ENCODE measurements around the gene KHDRBS2.

KHDRBS2 gene

GRCh38 chr6:62280099-62280498, 5.9 kb downstream of the KHDRBS2 start:
- Histone ChIP-seq H3K9me2 (replicated peaks; ENCODE audit: low read depth, low read length) (0 out of 2 replicates have a peak, but pooled peaks cover 4% of the 10 kb centered on the region), H2AFZ (ENCODE audit: low read length) (no peak overlapping the region), H3K9ac (ENCODE audit: low read depth, low read length, poor library complexity, severe bottlenecking) (no peak overlapping the region), H3K36me3 (ENCODE audit: insufficient read depth, low read length) (no peaks in the 10 kb centered on the region), H3K4me2 (ENCODE audit: low read depth, low read length, poor library complexity, severe bottlenecking) (no peak overlapping the region), H3K9me3 (ENCODE audit: insufficient read depth, low read depth, low read length) (no peaks in the 10 kb centered on the region), H3K79me2 (ENCODE audit: insufficient read depth, low read length) (no peaks in the 10 kb centered on the region), H4K20me1 (ENCODE audit: insufficient read depth, low read length, poor library complexity, severe bottlenecking) (no peaks in the 10 kb centered on the region), H3K4me3 (ENCODE audit: low read length, poor library complexity, severe bottlenecking) (no peak overlapping the region), H3K4me1 (ENCODE audit: insufficient read depth, low read length, poor library complexity, severe bottlenecking) (no peaks in the 10 kb centered on the region), H3K27me3 (ENCODE audit: insufficient read depth, low read length, poor library complexity, severe bottlenecking) (no peaks in the 10 kb centered on the region), H3F3A (ENCODE audit: low read depth) (no peaks in the 10 kb centered on the region)
- no peak for TF ChIP-seq EZH2phosphoT487 (IDR thresholded peaks at IDR 0.05; ENCODE audit: borderline replicate concordance)
- TF ChIP-seq, protein P1, sequence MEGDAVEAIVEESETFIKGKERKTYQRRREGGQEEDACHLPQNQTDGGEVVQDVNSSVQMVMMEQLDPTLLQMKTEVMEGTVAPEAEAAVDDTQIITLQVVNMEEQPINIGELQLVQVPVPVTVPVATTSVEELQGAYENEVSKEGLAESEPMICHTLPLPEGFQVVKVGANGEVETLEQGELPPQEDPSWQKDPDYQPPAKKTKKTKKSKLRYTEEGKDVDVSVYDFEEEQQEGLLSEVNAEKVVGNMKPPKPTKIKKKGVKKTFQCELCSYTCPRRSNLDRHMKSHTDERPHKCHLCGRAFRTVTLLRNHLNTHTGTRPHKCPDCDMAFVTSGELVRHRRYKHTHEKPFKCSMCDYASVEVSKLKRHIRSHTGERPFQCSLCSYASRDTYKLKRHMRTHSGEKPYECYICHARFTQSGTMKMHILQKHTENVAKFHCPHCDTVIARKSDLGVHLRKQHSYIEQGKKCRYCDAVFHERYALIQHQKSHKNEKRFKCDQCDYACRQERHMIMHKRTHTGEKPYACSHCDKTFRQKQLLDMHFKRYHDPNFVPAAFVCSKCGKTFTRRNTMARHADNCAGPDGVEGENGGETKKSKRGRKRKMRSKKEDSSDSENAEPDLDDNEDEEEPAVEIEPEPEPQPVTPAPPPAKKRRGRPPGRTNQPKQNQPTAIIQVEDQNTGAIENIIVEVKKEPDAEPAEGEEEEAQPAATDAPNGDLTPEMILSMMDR (conservative IDR thresholded peaks at IDR 0.05; ENCODE audit: low read length), result no peak

- no peak overlapping the region for H3K4me2 ChIP-seq (ENCODE audit: low read depth, low read length, poor library complexity, severe bottlenecking)
- TF ChIP-seq, protein P1 (conservative IDR thresholded peaks at IDR 0.05; ENCODE audit: low read length), result no peak
- TF ChIP-seq EZH2phosphoT487 (IDR thresholded peaks at IDR 0.05; ENCODE audit: borderline replicate concordance), result no peak
Observed at GRCh38 chr6:62272114-62272513, 13.9 kb downstream of the KHDRBS2 start.

GRCh38 chr6:62265906-62266525, 20.0 kb downstream of the KHDRBS2 start:
- H3K27me3 ChIP-seq (ENCODE audit: insufficient read depth, low read length, poor library complexity, severe bottlenecking), result no peaks in the 10 kb centered on the region
- TF ChIP-seq, protein P1 (conservative IDR thresholded peaks at IDR 0.05; ENCODE audit: low read length), result no peak
- TF ChIP-seq EZH2phosphoT487 (IDR thresholded peaks at IDR 0.05; ENCODE audit: borderline replicate concordance), result no peak
- H3K4me2 ChIP-seq (ENCODE audit: low read depth, low read length, poor library complexity, severe bottlenecking), result no peak overlapping the region
- no peaks in the 10 kb centered on the region for H3K9me3 ChIP-seq (ENCODE audit: insufficient read depth, low read depth, low read length)
- H3K79me2 ChIP-seq (ENCODE audit: insufficient read depth, low read length), result no peaks in the 10 kb centered on the region
- H2AFZ ChIP-seq (ENCODE audit: low read length), result no peak overlapping the region
- no peaks in the 10 kb centered on the region for H3K4me1 ChIP-seq (ENCODE audit: insufficient read depth, low read length, poor library complexity, severe bottlenecking)
- no peak overlapping the region for H3K9ac ChIP-seq (ENCODE audit: low read depth, low read length, poor library complexity, severe bottlenecking)
- H3K36me3 ChIP-seq (ENCODE audit: insufficient read depth, low read length), result no peaks in the 10 kb centered on the region
- no peaks in the 10 kb centered on the region for H3K9me2 ChIP-seq (replicated peaks; ENCODE audit: low read depth, low read length)
- no peak overlapping the region for H3K4me3 ChIP-seq (ENCODE audit: low read length, poor library complexity, severe bottlenecking)
- H3F3A ChIP-seq (ENCODE audit: low read depth), result no peaks in the 10 kb centered on the region
- H4K20me1 ChIP-seq (ENCODE audit: insufficient read depth, low read length, poor library complexity, severe bottlenecking), result no peaks in the 10 kb centered on the region

More at GRCh38 chr6:62272114-62272513, 13.9 kb downstream of the KHDRBS2 start:
- Histone ChIP-seq H3K9me3 (ENCODE audit: insufficient read depth, low read depth, low read length) (no peaks in the 10 kb centered on the region), H3K4me3 (ENCODE audit: low read length, poor library complexity, severe bottlenecking) (no peak overlapping the region), H3K27me3 (ENCODE audit: insufficient read depth, low read length, poor library complexity, severe bottlenecking) (no peaks in the 10 kb centered on the region), H3K4me1 (ENCODE audit: insufficient read depth, low read length, poor library complexity, severe bottlenecking) (no peaks in the 10 kb centered on the region), H3K9ac (ENCODE audit: low read depth, low read length, poor library complexity, severe bottlenecking) (no peak overlapping the region), H3F3A (ENCODE audit: low read depth) (no peaks in the 10 kb centered on the region), H4K20me1 (ENCODE audit: insufficient read depth, low read length, poor library complexity, severe bottlenecking) (no peaks in the 10 kb centered on the region), H3K79me2 (ENCODE audit: insufficient read depth, low read length) (no peaks in the 10 kb centered on the region), H3K9me2 (replicated peaks; ENCODE audit: low read depth, low read length) (0 out of 2 replicates have a peak, but pooled peaks cover 4% of the 10 kb centered on the region), H3K36me3 (ENCODE audit: insufficient read depth, low read length) (no peaks in the 10 kb centered on the region), H2AFZ (ENCODE audit: low read length) (no peak overlapping the region)
